ENCODE measurements around the gene CDK3. TPM values are rescaled to one million over a fixed set of nuclear protein-coding genes. Genes with fewer than 3 reads are reported as not detected.

The CDK3 gene
- total RNA-seq, 1 donor from 2014 or later, result 3.3 TPM

DNA sequence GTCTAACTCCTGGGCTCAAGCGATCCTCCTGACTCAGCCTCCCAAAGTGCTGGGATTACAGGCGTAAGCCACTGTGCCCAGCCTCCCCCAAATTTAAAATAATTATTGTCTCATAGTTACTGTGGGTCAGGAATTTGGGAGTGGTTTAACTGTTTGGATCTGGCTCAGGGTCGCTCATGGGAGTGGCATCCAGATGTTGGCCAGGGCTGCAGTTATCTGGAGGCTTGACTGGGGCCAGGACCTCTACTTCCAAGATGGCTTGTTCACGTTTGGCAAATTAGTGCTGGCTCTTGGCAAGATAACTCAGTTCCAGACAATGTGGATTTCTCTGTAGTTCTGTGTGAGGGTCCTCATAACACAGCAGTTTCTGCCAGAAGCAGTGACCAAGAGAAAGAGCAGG lies 13.6 kb upstream of the CDK3 start:
- DNase-seq (ENCODE audit: extremely low read depth, low read depth, low spot score), result no peak

DNA sequence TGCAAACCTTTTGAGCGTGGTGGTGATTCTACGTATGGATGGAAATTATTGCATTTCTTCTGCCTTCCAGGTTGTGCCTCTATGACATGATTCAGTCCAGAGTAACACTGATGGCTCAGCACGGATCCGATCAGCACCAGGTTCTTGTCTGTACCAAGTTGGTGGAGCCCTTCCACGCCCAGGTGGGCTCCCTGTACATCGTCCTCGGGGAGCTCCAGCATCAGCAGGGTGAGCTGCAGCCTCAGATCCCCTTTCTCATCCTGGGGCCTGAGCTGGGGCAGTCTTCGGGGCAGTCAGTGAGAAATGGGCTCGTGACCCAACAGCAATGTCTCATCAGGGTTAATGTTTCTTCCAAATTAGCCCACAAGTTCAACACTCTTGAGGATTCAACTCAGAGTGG lies 9.3 kb upstream of the CDK3 start:
- DNase-seq (ENCODE audit: extremely low read depth, low read depth, low spot score), result no peak

GRCh38 chr17:75994802-75995370 lies 5.8 kb upstream of the CDK3 start:
- DNase-seq (ENCODE audit: extremely low read depth, low read depth, low spot score), result no peak

GRCh38 chr17:75995385-75995925 lies 5.2 kb upstream of the CDK3 start:
- DNase-seq (ENCODE audit: extremely low read depth, low read depth, low spot score), result no peak

DNA sequence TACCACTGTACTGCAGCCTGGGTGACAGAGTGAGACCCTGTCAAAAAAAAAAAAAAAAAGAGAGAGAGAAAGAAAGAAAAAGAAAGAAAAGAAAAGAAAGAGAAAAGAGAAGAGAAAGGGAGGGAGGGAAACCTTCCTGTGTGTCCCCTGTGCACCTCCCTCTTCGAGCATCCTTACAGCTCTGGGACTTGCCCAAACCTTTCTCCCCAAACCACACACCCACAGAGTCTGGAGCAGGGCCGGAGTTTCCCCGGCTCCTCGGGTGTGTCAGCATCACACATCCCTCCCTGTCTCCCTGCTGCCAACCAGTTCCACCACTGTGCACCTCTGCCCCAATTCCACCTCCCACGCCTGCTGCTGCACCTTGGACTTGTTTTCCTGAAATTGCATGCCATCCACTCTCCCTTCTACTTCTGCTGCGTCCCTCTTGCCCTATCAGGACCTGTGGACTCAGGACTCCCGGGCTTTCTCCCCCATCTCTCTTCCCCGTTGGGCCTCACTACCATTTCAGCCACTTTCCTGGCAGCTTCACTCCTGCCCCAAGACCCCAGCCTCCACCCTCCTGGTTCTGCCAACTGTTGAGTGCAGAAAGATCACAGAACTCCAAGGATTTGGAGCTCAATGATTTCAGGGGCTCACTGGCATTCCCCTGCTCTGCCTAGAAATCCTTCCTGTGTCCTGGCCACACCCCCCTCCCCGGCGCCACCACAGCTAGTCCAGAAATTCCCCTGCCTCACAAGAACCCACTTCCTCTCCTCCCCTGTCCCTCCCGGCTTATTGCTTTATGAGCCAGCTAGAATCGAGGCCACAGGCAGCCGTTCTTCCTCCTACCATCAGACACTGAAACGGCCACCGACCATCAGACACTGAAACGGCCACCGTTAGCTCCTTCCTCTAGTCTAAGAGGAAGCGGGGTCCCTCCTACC lies 3.7 kb upstream of the CDK3 start:
- DNase-seq (ENCODE audit: extremely low read depth, low read depth, low spot score), result no peak

- no peak for DNase-seq (ENCODE audit: extremely low read depth, low read depth, low spot score)
Observed at GRCh38 chr17:75998327-75998795, 2.3 kb upstream of the CDK3 start.

- DNase-seq (ENCODE audit: extremely low read depth, low read depth, low spot score), result no peak
Observed at GRCh38 chr17:76000016-76000754, 470 bp upstream of the CDK3 start.

- no peak for DNase-seq (ENCODE audit: extremely low read depth, low read depth, low spot score)
Observed at GRCh38 chr17:76002100-76002499, 1.4 kb downstream of the CDK3 start.

GRCh38 chr17:76003915-76004314 lies 3.3 kb downstream of the CDK3 start:
- no peak for DNase-seq (ENCODE audit: extremely low read depth, low read depth, low spot score)

- DNase-seq (ENCODE audit: extremely low read depth, low read depth, low spot score), result no peak
Observed at GRCh38 chr17:76004750-76005262, 4.2 kb downstream of the CDK3 start.

GRCh38 chr17:76005263-76006149 lies 4.9 kb downstream of the CDK3 start:
- DNase-seq (ENCODE audit: extremely low read depth, low read depth, low spot score), result no peak

- DNase-seq (ENCODE audit: extremely low read depth, low read depth, low spot score), result no peak
Observed at GRCh38 chr17:76007131-76007849, 6.6 kb downstream of the CDK3 start.

DNA sequence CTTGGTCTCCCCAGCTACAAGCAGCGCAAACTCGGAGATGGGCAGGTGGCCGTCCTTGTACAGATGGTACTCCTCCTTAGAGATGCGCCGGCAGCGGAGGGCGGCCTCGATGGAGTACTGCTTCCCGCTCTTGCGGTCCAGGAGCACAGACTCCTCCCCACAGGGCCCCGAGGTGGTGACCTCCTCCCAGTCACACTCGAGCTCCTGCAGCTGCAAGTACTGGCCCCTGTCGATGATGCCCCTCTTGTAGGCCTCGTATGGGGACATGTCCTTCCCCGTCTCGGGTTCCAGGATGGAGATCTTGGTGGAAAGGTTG lies 7.2 kb downstream of the CDK3 start:
- DNase-seq (ENCODE audit: extremely low read depth, low read depth, low spot score), result no peak

DNA sequence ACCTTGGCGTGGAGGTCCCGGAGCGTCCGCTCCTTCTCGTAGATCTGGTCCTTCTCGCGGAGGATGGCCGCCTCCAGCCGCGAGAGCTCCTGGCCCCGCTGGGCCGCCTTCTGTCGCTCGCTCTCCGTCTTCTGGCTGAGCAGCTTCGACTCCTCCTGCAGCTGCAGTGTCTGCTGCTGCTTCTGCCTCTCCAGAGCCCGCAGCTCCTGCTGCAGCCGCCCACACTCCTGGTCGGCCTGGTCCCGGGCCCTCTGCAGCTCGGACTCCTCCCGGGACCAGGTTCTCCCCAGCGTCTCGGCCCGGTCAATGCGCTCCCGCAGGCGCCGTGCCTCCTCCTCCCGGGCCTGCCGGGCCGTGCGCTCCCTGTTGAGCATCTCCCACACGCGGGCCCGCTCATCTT lies 7.6 kb downstream of the CDK3 start:
- no peak for DNase-seq (ENCODE audit: extremely low read depth, low read depth, low spot score)

DNA sequence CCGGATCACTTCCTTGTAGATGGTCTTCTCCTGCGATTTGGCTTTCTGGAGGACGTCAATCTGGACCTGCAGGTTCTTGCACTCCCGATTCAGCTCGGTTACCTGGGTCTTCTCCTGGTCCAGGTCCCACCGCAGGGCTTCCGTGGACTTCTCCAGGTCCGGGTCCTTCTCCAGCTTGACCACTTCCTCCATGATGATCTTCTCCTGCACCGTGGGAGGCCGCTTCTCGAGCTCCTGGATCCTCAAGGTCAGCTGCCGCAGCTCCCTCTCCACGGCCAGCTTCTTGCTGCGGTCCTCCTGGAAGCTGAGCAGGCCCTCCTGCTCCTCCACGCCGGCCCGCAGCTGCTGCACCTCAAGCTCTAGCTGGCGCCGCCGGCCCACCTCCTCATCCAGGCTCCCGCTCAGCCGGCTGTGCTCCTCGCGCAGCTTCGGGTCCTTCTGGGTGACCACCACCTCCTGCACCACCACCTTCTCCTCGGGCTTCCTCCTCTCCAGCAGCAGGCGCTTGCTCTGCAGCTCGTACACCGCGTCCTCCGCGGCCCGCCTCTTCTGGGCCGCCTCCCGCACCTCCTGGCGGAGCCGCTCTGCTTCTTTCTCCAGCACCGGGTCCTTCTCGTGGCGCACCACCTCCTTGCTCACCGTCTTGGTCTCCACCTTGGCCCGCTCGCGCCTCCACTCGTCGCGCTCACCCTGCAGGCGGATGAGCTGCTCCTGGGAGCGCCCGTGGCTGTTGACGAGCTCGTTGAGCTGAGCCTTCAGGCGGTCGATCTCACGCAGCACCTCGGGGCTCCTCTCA lies 8.2 kb downstream of the CDK3 start:
- DNase-seq (ENCODE audit: extremely low read depth, low read depth, low spot score), result no peak

DNA sequence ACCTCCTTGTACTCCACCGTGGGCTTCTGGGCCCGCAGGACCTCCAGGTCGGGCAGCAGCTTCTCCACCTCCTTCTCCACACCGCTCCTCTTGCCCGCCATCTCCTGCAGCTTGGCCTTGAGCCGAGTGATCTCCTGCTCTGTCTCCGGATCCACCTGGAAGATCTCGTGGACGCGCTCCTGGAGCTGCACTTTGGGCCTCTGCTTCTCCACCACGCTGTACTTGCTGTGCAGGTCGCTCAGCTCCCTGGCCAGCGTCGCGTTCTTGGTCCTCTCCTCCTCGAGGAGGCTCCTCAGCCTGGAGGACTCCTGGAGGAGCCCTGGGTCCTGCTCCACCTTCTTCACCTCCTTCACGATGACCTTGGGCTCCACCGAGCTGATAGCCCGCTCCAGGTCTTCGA lies 8.8 kb downstream of the CDK3 start:
- DNase-seq (ENCODE audit: extremely low read depth, low read depth, low spot score), result no peak

- DNase-seq (ENCODE audit: extremely low read depth, low read depth, low spot score), result no peak
Observed at GRCh38 chr17:76009969-76010661, 9.5 kb downstream of the CDK3 start.

DNA sequence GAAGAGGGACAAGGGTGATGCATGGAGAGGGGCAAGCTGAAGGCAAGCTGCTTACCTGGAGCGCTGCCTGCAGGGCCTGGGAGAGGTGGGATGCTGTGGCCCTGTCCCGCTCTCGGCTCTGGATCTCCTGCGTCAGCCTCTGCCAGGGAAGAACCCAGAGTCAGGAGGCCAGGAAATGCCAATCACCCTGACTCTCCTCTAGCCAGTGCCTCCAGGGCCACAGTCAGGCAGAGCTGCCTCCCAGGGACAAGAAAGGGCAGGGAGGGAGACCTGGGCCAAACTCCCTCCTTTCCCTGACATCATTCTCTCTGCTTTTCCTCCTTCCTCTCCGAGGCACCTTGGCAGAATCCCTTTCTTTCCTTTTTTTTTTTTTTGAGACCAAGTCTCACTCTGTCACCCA lies 11.3 kb downstream of the CDK3 start:
- DNase-seq (ENCODE audit: extremely low read depth, low read depth, low spot score), result no peak
